GM12878 (cell line): ENCODE measurements around the gene NEURL3. TPM values are rescaled to one million over a fixed set of nuclear protein-coding genes. Genes with fewer than 3 reads are reported as not detected.

Experiments
- ATAC-seq: fragments of 200-7000 bp; cut with Tn5 transposase; 3 replicates; pipeline ENCODE4 v1.9.1; 2020; ENCODE audit warnings: mild to moderate bottlenecking, moderate library complexity
- BruUV-seq: library from RNA; stranded (reverse); fragments of 400-500 nt; replicated peaks from 2 replicates; lab custom pipeline; 2021; lab: Mats Ljungman, UMichigan
- CTCF ChIA-PET: fragments of 300-600 bp; sonication (Branson Sonifier 250); formaldehyde crosslinking; extraction: SDS; loops from one replicate; lab custom pipeline; 2021; ENCODE audit warnings: inconsistent platforms; lab: Yijun Ruan, JAX
- POLR2A ChIA-PET: fragments of 350-600 bp; formaldehyde crosslinking; extraction: SDS; loops from one replicate; lab custom pipeline; 2021; ENCODE audit warnings: inconsistent platforms; lab: Charles Lee
- RAD21 ChIA-PET: fragments of 300-600 bp; sonication (Branson Sonifier 250); formaldehyde crosslinking; loops from one replicate; lab custom pipeline; 2023; ENCODE audit warnings: antibody characterized with exemption; ENCODE audit not compliant: unreplicated experiment; lab: Charles Lee
- SMC1A ChIA-PET: fragments of 300-600 bp; sonication (Branson Sonifier 250); formaldehyde crosslinking; loops from one replicate; lab custom pipeline; 2023; ENCODE audit not compliant: unreplicated experiment, uncharacterized antibody; lab: Charles Lee
- DNase-seq: peaks from one replicate; pipeline ENCODE4 v3.0.0-alpha.2; 2011; ENCODE audit warnings: low read depth, low spot score
- FAIRE-seq: peaks from 3 replicates; lab custom pipeline; 2011; peaks lifted over from hg19 to GRCh38; lab: Jason Lieb, UNC
- H2AFZ ChIP-seq: 2 replicates; pipeline ENCODE4 v1.6.0; 2011; ENCODE audit warnings: low read depth, low read length, control low read depth; ENCODE audit not compliant: control insufficient read depth
- H3K27ac ChIP-seq: 2 replicates; pipeline ENCODE4 v1.5.1; 2011; ENCODE audit warnings: control low read depth; ENCODE audit not compliant: control insufficient read depth, insufficient read depth
- H3K27me3 ChIP-seq, 2 experiments: replicated peaks in 1 of 2; 2 replicates each; pipeline versions ENCODE4 v1.6.0 to v1.6.1; 2011; ENCODE audit warnings: low read length in 1 of 2; ENCODE audit not compliant: control insufficient read depth in 2 of 2, insufficient read depth in 2 of 2
- H3K36me3 ChIP-seq, 2 experiments: 2 replicates each; pipeline ENCODE4 v1.5.1; 2011; ENCODE audit warnings: low read length in 1 of 2; ENCODE audit not compliant: control insufficient read depth in 2 of 2, insufficient read depth in 2 of 2
- H3K4me1 ChIP-seq: 2 replicates; pipeline ENCODE4 v1.6.1; 2011; ENCODE audit warnings: mild to moderate bottlenecking, low read length, moderate library complexity, mixed read lengths; ENCODE audit not compliant: control insufficient read depth, insufficient read depth
- H3K4me2 ChIP-seq: 2 replicates; pipeline ENCODE4 v1.6.0; 2011; ENCODE audit warnings: control low read depth; ENCODE audit not compliant: control insufficient read depth, insufficient read depth
- H3K4me3 ChIP-seq: fragments of 200-600 bp; sonication (generic); 2 replicates; pipeline ENCODE4 v1.5.1; 2016
- H3K79me2 ChIP-seq: 2 replicates; pipeline ENCODE4 v1.6.0; 2011; ENCODE audit warnings: low read length; ENCODE audit not compliant: control insufficient read depth, insufficient read depth
- H3K9ac ChIP-seq: 2 replicates; pipeline ENCODE4 v1.8.0; 2011; ENCODE audit warnings: low read length, control low read depth, mixed read lengths; ENCODE audit not compliant: control insufficient read depth, insufficient read depth
- H3K9me3 ChIP-seq: replicated peaks from 3 replicates; pipeline ENCODE4 v1.5.1; 2011; ENCODE audit warnings: mild to moderate bottlenecking, low read length; ENCODE audit not compliant: control insufficient read depth, insufficient read depth
- H4K20me1 ChIP-seq: 2 replicates; pipeline ENCODE4 v1.6.0; 2011; ENCODE audit not compliant: control insufficient read depth, insufficient read depth
- BACH1 ChIP-seq: fragments of 450-650 bp; IDR thresholded peaks from 2 replicates; pipeline ENCODE4 v1.6.1; 2017; ENCODE audit warnings: mild to moderate bottlenecking, borderline replicate concordance
- BCL11A ChIP-seq: IDR thresholded peaks from 2 replicates; pipeline ENCODE4 v1.6.1; 2011; ENCODE audit warnings: low read depth, low read length
- BMI1 ChIP-seq: fragments of 450-650 bp; IDR thresholded peaks from 2 replicates; pipeline ENCODE4 v1.6.1; 2016; ENCODE audit warnings: mild to moderate bottlenecking, moderate library complexity, borderline replicate concordance
- CBX3 ChIP-seq: fragments of 200-600 bp; sonication (generic); IDR thresholded peaks from 2 replicates; pipeline ENCODE4 v1.6.1; 2016; ENCODE audit warnings: low read depth, borderline replicate concordance
- CHD1 ChIP-seq: IDR thresholded peaks from 2 replicates; pipeline ENCODE4 v1.6.1; 2012; ENCODE audit warnings: low read depth, low read length, improper control_type of control experiment
- CHD2 ChIP-seq: IDR thresholded peaks from 2 replicates; pipeline ENCODE4 v1.6.1; 2011; ENCODE audit warnings: low read depth, low read length, improper control_type of control experiment, borderline replicate concordance
- IRF4 ChIP-seq: IDR thresholded peaks from 2 replicates; pipeline ENCODE4 v1.6.1; 2011; ENCODE audit warnings: low read depth, low read length
- MYC ChIP-seq: IDR thresholded peaks from 2 replicates; pipeline ENCODE4 v1.6.1; 2011; ENCODE audit warnings: mild to moderate bottlenecking, low read length, moderate library complexity, inconsistent platforms; ENCODE audit not compliant: insufficient read depth, insufficient replicate concordance, insufficient read length, severe bottlenecking
- NR2C1 ChIP-seq: fragments of 450-650 bp; IDR thresholded peaks from 2 replicates; pipeline ENCODE4 v1.6.1; 2017; ENCODE audit warnings: antibody characterized with exemption, mild to moderate bottlenecking, moderate library complexity
- NR2C2 ChIP-seq: IDR thresholded peaks from 2 replicates; pipeline ENCODE4 v1.6.1; 2011; ENCODE audit warnings: borderline replicate concordance, low read depth; ENCODE audit not compliant: control insufficient read depth, insufficient read length
- POLR2AphosphoS2 ChIP-seq: IDR thresholded peaks from 2 replicates; pipeline ENCODE4 v1.6.1; 2011; ENCODE audit warnings: low read depth, mild to moderate bottlenecking, low read length, improper control_type of control experiment, moderate library complexity
- RB1 ChIP-seq: fragments of 450-650 bp; formaldehyde crosslinking; IDR thresholded peaks from 2 replicates; pipeline ENCODE4 v1.6.1; 2017; ENCODE audit warnings: mild to moderate bottlenecking, borderline replicate concordance
- USF2 ChIP-seq: IDR thresholded peaks from 2 replicates; pipeline ENCODE4 v1.6.1; 2011; ENCODE audit warnings: low read depth, low read length, improper control_type of control experiment, borderline replicate concordance
- ZNF24 ChIP-seq: fragments of 450-650 bp; IDR thresholded peaks from 2 replicates; pipeline ENCODE4 v1.6.1; 2017; ENCODE audit warnings: antibody characterized with exemption, mild to moderate bottlenecking
- WGBS: methylation state at CpG from one replicate; pipeline ENCODE4 v1.1.6; 2016; ENCODE audit warnings: low lambda C conversion rate; ENCODE audit not compliant: insufficient replicate concordance, insufficient coverage; ENCODE audit errors: missing lambda C conversion rate; 5-methylcytosine and 5-hydroxymethylcytosine counted together
- in situ Hi-C: fragments of 300-500 bp; cut with MboI; formaldehyde crosslinking; loops from 9 replicates; pipeline ENCODE4 v1.14.3; 2018; ENCODE audit warnings: mixed read lengths
- intact Hi-C: fragments of 100-400 bp; cut with micrococcal nuclease; formaldehyde crosslinking; loops from one replicate; pipeline ENCODE4 v1.14.2; 2022; ENCODE audit not compliant: unreplicated experiment
- polyA plus RNA-seq, 11 experiments: library from polyadenylated mRNA; depleted of rRNA in 4 of 11; unstranded in 6 of 11; stranded (reverse) in 5 of 11; fragments of >200 nt; fragmentation: Nextera tagmentation in 4 of 11; fragmentation: Illumina TruSeq in 1 of 11; extraction: Ambion mirVana in 4 of 11; extraction: Trizol in 1 of 11; gene quantifications; 1 replicate in 1 of 11; 2 replicates in 10 of 11; pipeline versions ENCODE4 v1.2.1 to v1.2.3, GENCODE V29; 2011 to 2016; ENCODE audit warnings: inconsistent platforms in 2 of 11, missing spikeins in 2 of 11, low read depth in 1 of 11
- total RNA-seq, 4 experiments: library from RNA; depleted of rRNA in 3 of 4; stranded (reverse); fragments of >200 nt in 3 of 4; fragmentation: Illumina TruSeq in 1 of 4; extraction: Trizol in 1 of 4; gene quantifications; 2 replicates each; pipeline versions ENCODE4 v1.2.1 to v1.2.3, GENCODE V29; 2013 to 2021
- TF ChIP-seq, protein P1 (sequence below): fragments of 450-650 bp; formaldehyde crosslinking; IDR thresholded peaks from 2 replicates; pipeline ENCODE4 v1.4.0; 2022; ENCODE audit warnings: mild to moderate bottlenecking, moderate library complexity

NEURL3 gene
- total and polyA plus RNA-seq, 10 of the 15 experiments (the other 5 are each of a cell fraction or from before 2014, with no cell fraction given), result 0.03 to 6.3 (median 0.47) TPM

DNA sequence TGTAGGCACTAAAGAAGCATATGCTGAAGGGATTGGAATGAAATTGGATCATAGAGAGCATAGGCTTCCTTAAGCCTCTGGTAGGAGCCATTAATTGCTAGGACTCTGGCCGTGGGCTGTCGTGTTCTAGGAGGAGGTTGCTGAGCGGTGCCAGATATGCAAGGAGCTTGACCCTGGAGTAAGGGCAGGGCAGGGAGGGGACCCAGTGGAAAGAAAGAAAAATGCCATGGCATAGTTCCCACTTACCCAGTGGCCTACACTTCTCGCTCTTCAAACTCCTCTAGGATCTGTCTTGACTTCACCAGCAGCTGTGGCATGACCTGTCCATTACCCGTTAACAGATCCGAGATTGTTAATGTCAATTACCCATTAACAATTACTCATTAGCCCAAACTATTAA is 53.1 kb downstream of the NEURL3 start:
- WGBS, result 52% methylated on average over 6 of the region's 6 CpGs
- RAD21 ChIA-PET, result no interaction called here
- no peaks in the 10 kb centered on the region for H3K27me3 ChIP-seq

DNA sequence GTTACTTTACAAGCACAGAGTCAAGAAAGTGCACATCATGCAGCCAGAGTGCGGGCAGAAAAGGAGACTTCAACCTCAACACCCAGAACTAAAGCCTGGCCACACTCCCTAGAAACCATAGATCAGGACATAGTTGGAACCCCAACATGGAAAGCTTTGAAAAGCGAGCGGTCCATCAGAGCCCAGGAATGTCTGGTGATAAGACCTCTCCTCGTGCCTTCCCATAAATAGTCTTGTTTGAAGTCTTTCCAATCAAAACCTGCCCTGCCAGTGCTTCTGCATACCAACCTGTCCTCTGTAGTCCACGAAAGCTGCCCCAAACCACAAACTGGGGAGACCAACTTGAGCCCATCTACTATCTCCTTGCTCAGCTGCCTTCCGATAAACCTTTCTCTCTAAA is 55.5 kb downstream of the NEURL3 start:
- POLR2A ChIA-PET, result no interaction called here
- Histone ChIP-seq H4K20me1 (no peaks in the 10 kb centered on the region), H3K79me2 (no peaks in the 10 kb centered on the region), H3K9ac (no peak overlapping the region)
- DNase-seq (no peak), FAIRE-seq (no peak), ATAC-seq (no peak)
- SMC1A ChIA-PET, result interaction anchor here (1.0 kb wide), 1 partner anchor 9 kb away, joined by 3 read pairs; no protein-coding TSS in a partner anchor
- TF ChIP-seq CBX3 (no peak), CHD2 (no peak), CHD1 (no peak), NR2C2 (no peak), IRF4 (no peak), BCL11A (no peak), NR2C1 (no peak), RB1 (no peak), BACH1 (no peak), BMI1 (no peak), USF2 (no peak), MYC (no peak), ZNF24 (no peak)
- TF ChIP-seq, protein P1, sequence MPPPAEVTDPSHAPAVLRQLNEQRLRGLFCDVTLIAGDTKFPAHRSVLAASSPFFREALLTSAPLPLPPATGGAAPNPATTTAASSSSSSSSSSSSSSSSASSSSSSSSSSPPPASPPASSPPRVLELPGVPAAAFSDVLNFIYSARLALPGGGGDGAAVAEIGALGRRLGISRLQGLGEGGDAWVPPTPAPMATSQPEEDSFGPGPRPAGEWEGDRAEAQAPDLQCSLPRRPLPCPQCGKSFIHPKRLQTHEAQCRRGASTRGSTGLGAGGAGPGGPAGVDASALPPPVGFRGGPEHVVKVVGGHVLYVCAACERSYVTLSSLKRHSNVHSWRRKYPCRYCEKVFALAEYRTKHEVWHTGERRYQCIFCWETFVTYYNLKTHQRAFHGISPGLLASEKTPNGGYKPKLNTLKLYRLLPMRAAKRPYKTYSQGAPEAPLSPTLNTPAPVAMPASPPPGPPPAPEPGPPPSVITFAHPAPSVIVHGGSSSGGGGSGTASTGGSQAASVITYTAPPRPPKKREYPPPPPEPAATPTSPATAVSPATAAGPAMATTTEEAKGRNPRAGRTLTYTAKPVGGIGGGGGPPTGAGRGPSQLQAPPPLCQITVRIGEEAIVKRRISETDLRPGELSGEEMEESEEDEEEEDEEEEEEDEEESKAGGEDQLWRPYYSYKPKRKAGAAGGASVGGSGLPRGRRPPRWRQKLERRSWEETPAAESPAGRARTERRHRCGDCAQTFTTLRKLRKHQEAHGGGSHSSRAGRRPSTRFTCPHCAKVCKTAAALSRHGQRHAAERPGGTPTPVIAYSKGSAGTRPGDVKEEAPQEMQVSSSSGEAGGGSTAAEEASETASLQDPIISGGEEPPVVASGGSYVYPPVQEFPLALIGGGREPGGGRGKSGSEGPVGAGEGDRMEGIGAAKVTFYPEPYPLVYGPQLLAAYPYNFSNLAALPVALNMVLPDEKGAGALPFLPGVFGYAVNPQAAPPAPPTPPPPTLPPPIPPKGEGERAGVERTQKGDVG, result no peak
- TF ChIP-seq, all 136 proteins: peak for 0
- intact Hi-C loops, result no loop called here
- in situ Hi-C loops, result no loop called here
- Histone ChIP-seq H3K4me3 (no peak overlapping the region), H3K4me2 (no peak overlapping the region), H2AFZ (no peak overlapping the region), H3K27me3 (no peaks in the 10 kb centered on the region), H3K27ac (no peak overlapping the region), H3K9me3 (no peaks in the 10 kb centered on the region; the same call in 2 of the 3 replicates), H3K4me1 (no peaks in the 10 kb centered on the region), H3K36me3 (no peaks in the 10 kb centered on the region)
- no TSS peak for BruUV-seq
- CTCF ChIA-PET, result interaction anchor here (1.2 kb wide), 1 partner anchor 41 kb away, joined by 3 read pairs; no protein-coding TSS in a partner anchor
- 47% methylated on average over 6 of the region's 6 CpGs for WGBS
- RAD21 ChIA-PET, result no interaction called here

More for the DNA sequence above, 53.1 kb downstream of the NEURL3 start:
- no TSS peak for BruUV-seq
- FAIRE-seq (no peak), ATAC-seq (no peak), DNase-seq (no peak)
- Histone ChIP-seq H3K9ac (no peak overlapping the region), H2AFZ (no peak overlapping the region), H3K4me1 (no peaks in the 10 kb centered on the region), H3K9me3 (no peaks in the 10 kb centered on the region; the same call in 2 of the 3 replicates), H3K4me2 (no peak overlapping the region), H3K36me3 (no peaks in the 10 kb centered on the region), H3K79me2 (no peaks in the 10 kb centered on the region), H3K4me3 (no peak overlapping the region), H4K20me1 (no peaks in the 10 kb centered on the region), H3K27ac (no peak overlapping the region)
- SMC1A ChIA-PET, result no interaction called here
- CTCF ChIA-PET, result no interaction called here
- POLR2A ChIA-PET, result no interaction called here
- TF ChIP-seq POLR2AphosphoS2, result no peak
- in situ Hi-C loops, result no loop called here
- intact Hi-C loops, result no loop called here
